Fibroblast of lung (primary cell): Measurements from ENCODE around the gene ITGAE. TPM values are rescaled to one million over a fixed set of nuclear protein-coding genes. Genes with fewer than 3 reads are reported as not detected.

Source experiments
- DNase-seq, 2 donors: peaks; one replicate each; pipeline versions ENCODE4 v3.0.0 to v3.0.0-alpha.2; 2010; ENCODE audit warnings: low read depth in 2 of 2
- H2AFZ ChIP-seq: 2 replicates; pipeline ENCODE4 v1.5.1; 2012; ENCODE audit warnings: low read length, control low read depth, inconsistent platforms
- H3K27ac ChIP-seq: 2 replicates; pipeline ENCODE4 v1.5.1; 2011; ENCODE audit warnings: low read length, control low read depth; ENCODE audit not compliant: insufficient read depth
- H3K27me3 ChIP-seq: 2 replicates; pipeline ENCODE4 v1.5.1; 2011; ENCODE audit warnings: mild to moderate bottlenecking, low read length; ENCODE audit not compliant: control insufficient read depth, insufficient read depth
- H3K36me3 ChIP-seq: 2 replicates; pipeline ENCODE4 v1.5.1; 2011; ENCODE audit warnings: low read length; ENCODE audit not compliant: control insufficient read depth, insufficient read depth
- H3K4me1 ChIP-seq: 2 replicates; pipeline ENCODE4 v1.5.1; 2011; ENCODE audit warnings: low read length; ENCODE audit not compliant: control insufficient read depth, insufficient read depth; ENCODE audit errors: extremely low read depth
- H3K4me2 ChIP-seq: 2 replicates; pipeline ENCODE4 v1.5.1; 2011; ENCODE audit warnings: low read length, control low read depth; ENCODE audit not compliant: insufficient read depth; ENCODE audit errors: extremely low read depth
- H3K4me3 ChIP-seq, 4 experiments: fragments of 200-600 bp in 1 of 4; sonication (generic) in 1 of 4; replicated peaks in 1 of 4; 2 replicates each; pipeline ENCODE4 v1.5.1; 2011 to 2016; ENCODE audit warnings: low read length in 4 of 4, low read depth in 3 of 4, mild to moderate bottlenecking in 3 of 4, control low read depth in 2 of 4, inconsistent platforms in 1 of 4, mixed read lengths in 1 of 4; ENCODE audit not compliant: insufficient read depth in 1 of 4; ENCODE audit errors: control extremely low read depth in 1 of 4
- H3K79me2 ChIP-seq: 2 replicates; pipeline ENCODE4 v1.5.1; 2012; ENCODE audit warnings: mild to moderate bottlenecking, low read length, inconsistent platforms; ENCODE audit not compliant: control insufficient read depth, insufficient read depth
- H3K9ac ChIP-seq: 2 replicates; pipeline ENCODE4 v1.5.1; 2011; ENCODE audit warnings: mild to moderate bottlenecking, low read length, control low read depth; ENCODE audit not compliant: insufficient read depth
- H3K9me3 ChIP-seq: 2 replicates; pipeline ENCODE4 v1.5.1; 2012; ENCODE audit warnings: low read depth, low read length; ENCODE audit not compliant: control insufficient read depth, insufficient read depth
- H4K20me1 ChIP-seq: 2 replicates; pipeline ENCODE4 v1.5.1; 2011; ENCODE audit warnings: low read length; ENCODE audit not compliant: control insufficient read depth, insufficient read depth; ENCODE audit errors: extremely low read depth
- CTCF ChIP-seq, 2 donors: IDR thresholded peaks in 1 of 2; conservative IDR thresholded peaks in 1 of 2; 1 replicate in 1 of 2; 2 replicates in 1 of 2; pipeline ENCODE4 v1.5.1; 2011 to 2012; ENCODE audit warnings: low read length in 2 of 2, control low read depth in 1 of 2, inconsistent platforms in 1 of 2, low read depth in 1 of 2, mild to moderate bottlenecking in 1 of 2
- EZH2 ChIP-seq: IDR thresholded peaks from 2 replicates; pipeline ENCODE4 v1.5.1; 2012; ENCODE audit warnings: low read length, control low read depth, mild to moderate bottlenecking; ENCODE audit errors: missing control alignments
- polyA plus RNA-seq, 2 donors: library from polyadenylated mRNA; depleted of rRNA in 1 of 2; stranded (reverse) in 1 of 2; unstranded in 1 of 2; fragments of >200 nt; gene quantifications; 2 replicates each; pipeline ENCODE4 v1.2.1, GENCODE V29; 2011 to 2012; ENCODE audit warnings: missing spikeins in 1 of 2
- total RNA-seq: library from RNA; depleted of rRNA; stranded (reverse); fragments of >200 nt; gene quantifications from 2 replicates; pipeline ENCODE4 v1.2.1, GENCODE V29; 2014

Gene ITGAE
- total and polyA plus RNA-seq, 2 donors (not counting 1 experiment from before 2014, with no cell fraction given) = 29.7 to 72.5 TPM

- TF ChIP-seq EZH2 (no peak), CTCF (conservative IDR thresholded peaks at IDR 0.05 in 1 of 2, IDR thresholded peaks at IDR 0.05 in 1 of 2; ENCODE audit: low read depth in 1 of 2, low read length in 2 of 2) (no peak)
- no peaks in the 10 kb centered on the region for H3K4me1 ChIP-seq
- no peak overlapping the region for H3K9ac ChIP-seq
- H3K4me3 ChIP-seq = no peak overlapping the region
- H2AFZ ChIP-seq = no peak overlapping the region
- H3K36me3 ChIP-seq = no peaks in the 10 kb centered on the region
- H3K79me2 ChIP-seq = no peaks in the 10 kb centered on the region
- H3K4me2 ChIP-seq = no peak overlapping the region
- no peaks in the 10 kb centered on the region for H3K9me3 ChIP-seq
- no peaks in the 10 kb centered on the region for H3K27me3 ChIP-seq
- no peak overlapping the region for H3K27ac ChIP-seq
- DNase-seq = no peak
- H4K20me1 ChIP-seq = no peaks in the 10 kb centered on the region
These were observed 111.5 kb downstream of the ITGAE start for GRCh38 chr17:3689262-3690093.

GRCh38 chr17:3688852-3689261, 112.1 kb downstream of the ITGAE start:
- H3K4me2 ChIP-seq = no peak overlapping the region
- no peak overlapping the region for H3K9ac ChIP-seq
- no peak for DNase-seq
- no peaks in the 10 kb centered on the region for H3K36me3 ChIP-seq
- H3K9me3 ChIP-seq = no peaks in the 10 kb centered on the region
- no peak overlapping the region for H3K27ac ChIP-seq
- TF ChIP-seq EZH2 = no peak
- no peaks in the 10 kb centered on the region for H3K79me2 ChIP-seq
- no peaks in the 10 kb centered on the region for H4K20me1 ChIP-seq
- H3K4me1 ChIP-seq = no peaks in the 10 kb centered on the region
- H2AFZ ChIP-seq = no peak overlapping the region
- no peaks in the 10 kb centered on the region for H3K27me3 ChIP-seq
- H3K4me3 ChIP-seq = no peak overlapping the region

- H3K4me3 ChIP-seq = no peak overlapping the region
- no peak overlapping the region for H2AFZ ChIP-seq
- H3K79me2 ChIP-seq = no peaks in the 10 kb centered on the region
- H3K4me1 ChIP-seq = no peaks in the 10 kb centered on the region
- no peaks in the 10 kb centered on the region for H3K27me3 ChIP-seq
- H3K9ac ChIP-seq = no peak overlapping the region
- H3K9me3 ChIP-seq = no peaks in the 10 kb centered on the region
- DNase-seq = no peak
- H3K36me3 ChIP-seq = no peaks in the 10 kb centered on the region
- no peaks in the 10 kb centered on the region for H4K20me1 ChIP-seq
- no peak overlapping the region for H3K27ac ChIP-seq
- no peak overlapping the region for H3K4me2 ChIP-seq
- no peak for TF ChIP-seq EZH2
- TF ChIP-seq CTCF (conservative IDR thresholded peaks at IDR 0.05 in 1 of 2, IDR thresholded peaks at IDR 0.05 in 1 of 2; ENCODE audit: low read depth in 1 of 2, low read length in 2 of 2) = no peak
These were observed 112.9 kb downstream of the ITGAE start for GRCh38 chr17:3688027-3688553.
